GM21381 (cell line): ENCODE data around the gene CHMP6.
"Not testable (repeated sequence)": the region's sequence is repeated elsewhere in the genome, so short reads cannot be mapped to it uniquely, and the experiment has no call there.

ENCODE experiments used
- ATAC-seq: cut with Tn5 transposase; IDR thresholded peaks from one replicate; pipeline ENCODE4 v1.9.1; 2021; ENCODE audit warnings: mild to moderate bottlenecking, moderate library complexity; ENCODE audit not compliant: unreplicated experiment

CHMP6 gene

GRCh38 chr17:81029859-81030258 is 38.2 kb downstream of the CHMP6 start:
- ATAC-seq, result no peak

DNA sequence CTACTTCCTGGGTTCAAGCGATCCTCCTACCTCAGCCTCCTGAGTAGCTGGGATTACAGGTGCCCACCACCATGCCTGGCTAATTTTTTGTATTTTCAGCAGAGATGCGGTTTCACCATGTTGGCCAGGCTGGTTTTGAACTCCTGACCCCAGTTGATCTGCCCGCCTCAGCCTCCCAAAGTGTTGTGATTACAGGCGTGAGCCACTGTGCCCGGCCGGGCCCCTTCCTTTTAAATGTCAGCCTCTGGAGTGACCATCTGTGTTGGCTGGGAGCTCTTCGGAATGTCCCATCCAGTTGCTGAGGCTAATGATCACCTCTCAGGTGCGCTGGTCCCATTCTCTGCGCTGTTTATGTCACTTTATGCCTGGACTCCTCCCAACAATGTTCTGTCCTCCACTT is 38.7 kb downstream of the CHMP6 start:
- not testable (repeated sequence) for ATAC-seq

GRCh38 chr17:81030741-81031565 is 39.3 kb downstream of the CHMP6 start:
- no peak for ATAC-seq

GRCh38 chr17:81031566-81032550 is 40.2 kb downstream of the CHMP6 start:
- ATAC-seq, result no peak

- ATAC-seq, result no peak
Measured at GRCh38 chr17:81032641-81033480, 41.2 kb downstream of the CHMP6 start.

GRCh38 chr17:81033535-81034167 is 42.0 kb downstream of the CHMP6 start:
- ATAC-seq, result no peak

GRCh38 chr17:81034168-81034777 is 42.6 kb downstream of the CHMP6 start:
- ATAC-seq, result no peak

GRCh38 chr17:81034779-81035520 is 43.3 kb downstream of the CHMP6 start, which contains the start of gene BAIAP2:
TSS of gene BAIAP2 (plus strand) at chr17:81035151. CDS start at chr17:81035255, 104 bp downstream.
- peak; percentile 76 for ATAC-seq

DNA sequence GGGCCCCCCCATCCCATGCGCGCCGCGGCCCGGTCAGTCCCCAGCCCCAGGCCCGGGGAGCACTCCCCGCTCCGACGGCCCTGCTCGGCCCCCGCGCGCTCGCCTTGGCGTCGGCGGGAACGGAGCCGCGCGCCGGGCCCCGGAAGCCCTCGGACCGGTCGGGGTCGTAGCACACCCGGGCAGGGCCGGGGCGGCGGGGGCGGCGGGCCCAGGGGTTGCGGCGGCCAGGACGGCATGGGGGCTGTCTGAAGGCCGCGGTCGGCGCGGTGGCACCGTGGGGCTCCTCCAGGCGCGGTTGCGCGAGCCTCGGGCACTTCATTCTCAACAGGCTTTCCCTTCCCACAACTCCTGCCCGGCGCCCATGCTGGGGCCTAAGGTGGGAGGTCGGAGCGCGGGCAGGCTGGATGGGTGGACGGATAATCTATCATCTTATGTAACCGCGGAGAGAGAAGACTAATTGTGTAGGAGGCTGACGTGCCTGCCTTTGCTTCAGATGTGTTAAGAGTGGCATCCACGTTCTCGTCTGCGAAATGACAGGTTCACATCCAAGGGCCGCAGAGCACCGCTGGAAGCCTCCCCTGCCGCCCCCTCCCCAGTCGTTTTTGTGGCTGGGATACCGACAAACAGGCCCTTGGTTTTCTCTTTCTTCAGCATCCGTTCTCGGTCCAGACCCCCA is 44.0 kb downstream of the CHMP6 start:
- no peak for ATAC-seq

- no peak for ATAC-seq
Measured at GRCh38 chr17:81036197-81036941, 44.7 kb downstream of the CHMP6 start.

DNA sequence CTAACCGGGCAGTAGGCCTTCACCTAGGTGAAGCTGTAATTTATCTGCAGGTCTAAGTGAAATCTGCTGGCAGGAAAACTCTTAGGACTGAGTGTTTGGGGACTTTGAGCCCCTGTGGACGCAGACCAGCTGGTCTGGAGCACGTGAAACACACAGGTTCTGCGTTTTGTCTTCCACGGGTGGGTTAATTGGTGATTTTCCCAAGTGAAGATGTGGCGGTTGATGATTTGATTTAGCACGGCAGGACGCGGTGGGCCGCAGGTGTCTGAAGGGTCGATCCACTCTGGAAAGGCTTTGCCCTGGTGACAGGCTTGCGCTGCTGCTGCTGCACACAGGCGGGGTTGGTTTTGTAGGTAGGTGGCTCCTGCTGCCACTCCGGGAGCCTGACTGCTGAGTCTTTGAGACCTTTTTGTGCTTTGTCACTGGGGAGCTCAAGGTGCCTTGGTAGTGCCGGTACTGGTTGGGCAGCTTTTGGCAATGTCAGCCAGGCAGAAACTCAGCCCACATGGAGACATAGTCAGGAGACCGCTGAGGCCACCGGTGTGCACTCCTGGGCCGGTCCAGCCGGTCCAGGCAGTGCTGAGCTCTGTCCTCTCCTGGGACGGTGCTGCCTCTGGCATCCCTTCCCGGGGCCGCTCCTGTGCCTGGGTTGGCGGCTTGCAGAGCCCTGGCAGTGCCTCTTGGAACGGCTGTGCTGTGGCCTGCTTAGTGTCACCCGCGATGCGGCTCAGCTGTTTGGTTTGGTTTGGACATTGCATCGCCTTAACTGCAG is 45.6 kb downstream of the CHMP6 start:
- ATAC-seq, result no peak

DNA sequence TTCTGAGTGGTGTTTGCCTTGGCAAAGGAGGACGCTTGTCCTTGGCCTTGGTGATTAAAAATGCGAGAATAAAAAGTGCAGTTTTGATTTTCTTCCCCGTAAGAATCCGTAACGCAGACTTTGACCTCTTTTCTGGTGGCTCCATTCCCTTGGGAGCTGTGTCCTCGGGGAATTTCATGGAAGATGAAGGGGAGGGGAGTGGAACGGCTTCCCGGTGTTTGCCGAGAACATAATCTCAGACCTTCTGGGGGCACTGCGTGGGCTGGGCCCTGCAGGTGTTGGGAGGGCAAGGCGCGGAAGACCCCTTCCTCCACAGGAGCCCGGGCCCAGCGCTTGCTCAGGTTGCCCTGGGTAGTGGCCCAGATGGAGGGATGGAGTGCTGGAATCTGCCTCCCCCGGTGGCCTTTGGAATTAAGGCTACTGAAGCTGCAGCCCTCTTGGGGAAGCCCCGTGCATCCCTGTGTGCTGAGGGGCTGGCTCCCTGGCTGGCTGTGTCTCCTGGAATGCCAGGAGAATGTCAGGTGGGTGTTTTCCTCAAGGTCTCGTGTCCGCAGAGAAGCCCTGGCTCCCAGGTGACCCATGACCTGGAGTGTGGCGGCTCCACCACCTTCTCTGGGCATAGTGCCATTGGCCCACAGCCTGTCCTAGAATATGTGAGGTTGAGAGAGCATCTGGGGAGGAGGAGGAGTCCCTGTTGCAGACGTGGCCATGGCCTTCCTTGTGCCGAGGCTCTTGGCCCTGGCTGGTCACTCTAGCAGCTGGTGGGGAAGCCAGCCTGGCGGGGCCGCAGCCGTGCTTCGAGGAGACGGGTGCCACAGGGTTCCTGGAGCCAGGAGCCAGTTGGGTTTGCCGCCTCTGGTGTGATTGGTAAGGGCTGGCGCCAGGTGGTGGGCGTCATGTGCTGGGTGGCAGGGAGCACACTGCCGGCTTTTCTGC is 46.4 kb downstream of the CHMP6 start:
- no peak for ATAC-seq

DNA sequence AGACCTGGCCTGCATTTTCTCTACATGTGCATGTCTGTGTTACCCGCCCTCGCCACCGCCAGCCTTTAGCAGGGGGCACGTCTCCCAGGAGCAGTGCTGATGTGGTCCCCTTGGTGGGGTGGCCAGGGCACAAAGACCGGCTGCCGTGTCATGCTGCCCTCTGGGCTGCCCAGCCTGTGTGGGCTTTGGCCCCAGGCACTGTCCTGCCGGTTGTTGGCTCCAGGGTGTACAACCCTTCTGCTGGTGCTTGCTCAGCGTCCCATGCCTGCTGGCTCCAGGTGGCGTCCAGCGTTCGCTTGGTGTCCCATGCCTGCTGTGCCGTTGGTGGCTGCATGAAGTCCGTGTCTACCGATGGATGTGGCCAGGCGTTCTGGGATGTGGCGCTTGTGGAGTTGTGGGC is 47.5 kb downstream of the CHMP6 start:
- ATAC-seq, result no peak

DNA sequence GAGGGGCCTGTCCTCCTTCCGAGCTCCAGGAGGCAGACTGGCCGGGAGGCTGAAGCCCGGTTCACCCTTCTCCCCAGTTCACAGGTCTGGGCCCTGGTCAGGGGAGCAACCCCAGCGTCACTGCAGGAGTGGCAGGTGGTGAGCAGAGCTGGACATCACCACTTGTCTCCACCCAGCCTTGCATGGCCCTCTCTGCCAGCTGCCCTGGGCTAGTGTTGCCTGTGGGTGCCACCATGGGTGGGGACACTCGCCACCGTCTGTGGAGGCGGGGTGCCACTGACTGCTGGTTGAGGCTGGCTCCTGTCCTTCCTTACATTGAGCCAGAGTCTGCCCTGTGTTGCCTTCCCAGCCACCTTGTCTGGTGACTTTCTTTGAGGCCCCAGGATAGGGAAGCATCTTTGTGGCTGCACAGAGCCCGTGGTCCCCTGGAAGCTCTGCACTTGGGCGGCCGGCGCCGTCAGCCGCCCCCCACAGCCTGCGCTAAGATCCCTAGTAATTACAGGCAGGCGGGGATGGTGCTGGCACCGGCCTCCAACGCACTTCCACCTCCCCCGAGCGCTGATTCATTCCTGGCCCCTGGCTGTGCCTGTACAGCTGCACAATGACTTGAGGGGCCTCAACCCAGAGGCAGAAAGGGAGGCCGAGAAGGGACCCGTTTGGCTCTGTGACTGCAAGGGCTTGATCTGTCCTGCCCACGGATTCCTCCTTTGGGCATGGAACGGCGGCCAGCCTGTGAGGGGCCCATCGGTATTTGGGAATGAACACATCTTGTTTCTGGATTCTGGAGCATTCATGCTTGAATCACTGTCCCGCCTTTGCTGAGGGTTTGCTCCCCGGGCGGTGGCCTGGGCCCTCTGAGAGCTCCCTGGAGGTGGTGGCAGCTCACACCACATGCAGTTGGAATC is 48.5 kb downstream of the CHMP6 start:
- ATAC-seq, result no peak

DNA sequence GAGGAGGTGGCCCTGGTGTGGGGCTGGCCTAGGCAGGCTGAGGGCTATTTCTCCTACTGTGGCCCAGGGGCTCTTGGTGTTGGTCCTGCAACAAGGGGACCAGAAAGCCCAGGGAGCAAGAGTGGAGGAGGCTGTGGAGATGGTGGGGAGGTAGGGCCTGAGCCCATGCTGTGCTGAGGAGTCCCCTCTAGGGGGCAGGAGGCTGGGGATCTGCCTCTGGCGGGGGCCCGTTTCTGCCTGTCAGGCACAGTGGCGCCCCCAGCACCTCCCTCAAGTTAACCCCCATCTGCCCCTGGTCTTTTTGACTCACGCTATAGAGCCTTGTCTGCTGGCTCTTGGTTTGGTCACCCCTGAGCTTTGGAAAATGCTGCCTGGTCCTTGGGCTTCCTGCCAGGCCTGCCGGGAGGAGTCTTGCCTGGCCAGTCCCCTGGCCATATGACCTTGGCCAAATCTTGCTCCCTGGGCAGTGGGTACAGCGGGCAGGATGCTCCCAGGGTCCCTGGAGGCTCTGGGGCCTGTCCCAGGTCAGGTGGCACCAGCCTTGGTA is 49.2 kb downstream of the CHMP6 start:
- no peak for ATAC-seq
